OCI-LY7 (cell line): ENCODE measurements around the gene PRR18. TPM values are rescaled to one million over a fixed set of nuclear protein-coding genes. Genes with fewer than 3 reads are reported as not detected.

ENCODE experiments used
- BruUV-seq: library from RNA; stranded (reverse); fragments of 400-500 nt; replicated peaks from 2 replicates; lab custom pipeline; 2021; lab: Mats Ljungman, UMichigan
- CTCF ChIA-PET: fragments of 300-600 bp; sonication (Branson Sonifier 250); formaldehyde crosslinking; loops from one replicate; lab custom pipeline; 2022; ENCODE audit warnings: antibody characterized with exemption; ENCODE audit not compliant: unreplicated experiment; lab: Charles Lee
- POLR2A ChIA-PET: fragments of 300-600 bp; sonication (Branson Sonifier 250); formaldehyde crosslinking; loops from one replicate; lab custom pipeline; 2022; ENCODE audit warnings: antibody characterized with exemption; lab: Charles Lee
- DNase-seq: peaks from one replicate; pipeline ENCODE4 v3.0.0-alpha.2; 2015; ENCODE audit warnings: low spot score
- H2AFZ ChIP-seq: fragments of 200-600 bp; sonication (generic), shearing (Covaris generic); 2 replicates; pipeline ENCODE4 v1.6.1; 2014; ENCODE audit warnings: mild to moderate bottlenecking, antibody characterized with exemption, low read length, moderate library complexity
- H3K27ac ChIP-seq: fragments of 200-600 bp; sonication (generic); 2 replicates; pipeline ENCODE4 v1.5.1; 2014; ENCODE audit warnings: mixed run types, low read depth, mild to moderate bottlenecking, moderate library complexity, low read length, inconsistent platforms; ENCODE audit not compliant: poor library complexity, severe bottlenecking
- H3K36me3 ChIP-seq: fragments of 200-600 bp; sonication (generic); 2 replicates; pipeline ENCODE4 v1.6.1; 2014; ENCODE audit warnings: mild to moderate bottlenecking, antibody characterized with exemption, low read length, moderate library complexity, mixed read lengths; ENCODE audit not compliant: insufficient read depth
- H3K4me1 ChIP-seq: fragments of 200-600 bp; sonication (generic); 2 replicates; pipeline ENCODE4 v1.5.1; 2014; ENCODE audit warnings: mild to moderate bottlenecking, low read length; ENCODE audit not compliant: insufficient read depth, poor library complexity, severe bottlenecking
- H3K4me2 ChIP-seq: fragments of 200-600 bp; sonication (generic); 2 replicates; pipeline ENCODE4 v1.6.1; 2014; ENCODE audit warnings: mild to moderate bottlenecking, low read length
- H3K4me3 ChIP-seq: fragments of 200-600 bp; sonication (generic); 2 replicates; pipeline ENCODE4 v1.5.1; 2014; ENCODE audit warnings: mild to moderate bottlenecking, low read depth, low read length; ENCODE audit not compliant: poor library complexity, severe bottlenecking
- H3K79me2 ChIP-seq: fragments of 200-600 bp; sonication (generic); 2 replicates; pipeline ENCODE4 v1.6.1; 2016; ENCODE audit warnings: low read depth, mild to moderate bottlenecking, low read length, moderate library complexity, mixed read lengths; ENCODE audit not compliant: insufficient read depth
- H3K9me2 ChIP-seq: fragments of 200-600 bp; sonication (generic); 2 replicates; pipeline ENCODE4 v1.6.1; 2016; ENCODE audit warnings: mild to moderate bottlenecking, low read length, mixed read lengths; ENCODE audit not compliant: insufficient read depth
- H3K9me3 ChIP-seq: fragments of 200-600 bp; sonication (generic); 2 replicates; pipeline ENCODE4 v1.6.1; 2014; ENCODE audit warnings: mild to moderate bottlenecking, mixed run types, low read length, mixed read lengths
- H4K20me1 ChIP-seq: fragments of 200-600 bp; sonication (generic); 2 replicates; pipeline ENCODE4 v1.6.1; 2014; ENCODE audit warnings: mild to moderate bottlenecking, antibody characterized with exemption, low read length, moderate library complexity, mixed read lengths; ENCODE audit not compliant: insufficient read depth
- CTCF ChIP-seq: fragments of 200-600 bp; sonication (generic); conservative IDR thresholded peaks from 2 replicates; pipeline ENCODE4 v1.5.1; 2014; ENCODE audit warnings: mild to moderate bottlenecking, antibody characterized with exemption, low read length, moderate library complexity, mixed read lengths
- EZH2phosphoT487 ChIP-seq: fragments of 200-600 bp; sonication (generic); IDR thresholded peaks from 2 replicates; pipeline ENCODE4 v1.6.1; 2018; ENCODE audit warnings: low read depth, borderline replicate concordance, mild to moderate bottlenecking, mixed run types, antibody characterized with exemption, low read length, moderate library complexity, mixed read lengths
- intact Hi-C: fragments of 100-400 bp; cut with micrococcal nuclease; formaldehyde crosslinking; loops from one replicate; pipeline ENCODE4 v1.10.0; 2022; ENCODE audit not compliant: unreplicated experiment
- total RNA-seq, 2 experiments: library from RNA; depleted of rRNA in 1 of 2; stranded (reverse); fragments of >200 nt in 1 of 2; shearing (Covaris generic) in 1 of 2; gene quantifications; 2 replicates each; pipeline ENCODE4 v1.2.3, GENCODE V29; 2014 to 2022

PRR18 gene
- total RNA-seq, 2 experiments from 2014 or later = 0.13 to 0.38 TPM

- Histone ChIP-seq H3K4me1 (peaks cover 21% of the 10 kb centered on the region), H3K36me3 (peaks cover 70% of the 10 kb centered on the region), H3K79me2 (peaks cover 91% of the 10 kb centered on the region), H3K4me2 (peak overlapping the region; percentile 61), H3K9me2 (no peaks in the 10 kb centered on the region), H3K27ac (peak overlapping the region; percentile 66), H4K20me1 (no peaks in the 10 kb centered on the region), H2AFZ (no peak overlapping the region), H3K9me3 (no peaks in the 10 kb centered on the region), H3K4me3 (peak overlapping the region; percentile 21)
- intact Hi-C loops = no loop called here
- peak; percentile 55 for DNase-seq
- no TSS peak for BruUV-seq
- TF ChIP-seq EZH2phosphoT487 (no peak), CTCF (no peak)
- ChIA-PET POLR2A (interaction anchor here (0.8 to 1.3 kb wide), 4 partner anchors 10 to 56 kb away, joined by 3 read pairs; no protein-coding TSS in a partner anchor), CTCF (no interaction called here)
These were observed 25.2 kb upstream of the PRR18 start for GRCh38 chr6:166333172-166333995.

GRCh38 chr6:166331503-166332415 is 23.6 kb upstream of the PRR18 start:
- no peak for DNase-seq
- CTCF ChIA-PET = no interaction called here
- peaks cover 86% of the 10 kb centered on the region for H3K79me2 ChIP-seq
- no peak overlapping the region for H2AFZ ChIP-seq
- no peak overlapping the region for H3K4me2 ChIP-seq
- POLR2A ChIA-PET = no interaction called here
- H3K36me3 ChIP-seq = peaks cover 69% of the 10 kb centered on the region
- BruUV-seq = no TSS peak
- no peak overlapping the region for H3K27ac ChIP-seq
- peaks cover 21% of the 10 kb centered on the region for H3K4me1 ChIP-seq
- no peaks in the 10 kb centered on the region for H3K9me3 ChIP-seq
- H3K9me2 ChIP-seq = no peaks in the 10 kb centered on the region
- intact Hi-C loops = no loop called here
- H4K20me1 ChIP-seq = no peaks in the 10 kb centered on the region
- no peak overlapping the region for H3K4me3 ChIP-seq
- no peak for TF ChIP-seq EZH2phosphoT487
- no peak for TF ChIP-seq CTCF
